Fibroblast of lung (primary cell): ENCODE measurements around the gene MAN1A1.

Source experiments
- CTCF ChIP-seq, 2 donors: IDR thresholded peaks in 1 of 2; conservative IDR thresholded peaks in 1 of 2; 1 replicate in 1 of 2; 2 replicates in 1 of 2; pipeline ENCODE4 v1.5.1; 2011 to 2012; ENCODE audit warnings: low read length in 2 of 2, control low read depth in 1 of 2, inconsistent platforms in 1 of 2, low read depth in 1 of 2, mild to moderate bottlenecking in 1 of 2
- EZH2 ChIP-seq: IDR thresholded peaks from 2 replicates; pipeline ENCODE4 v1.5.1; 2012; ENCODE audit warnings: low read length, control low read depth, mild to moderate bottlenecking; ENCODE audit errors: missing control alignments

- no peak for TF ChIP-seq CTCF (conservative IDR thresholded peaks at IDR 0.05 in 1 of 2, IDR thresholded peaks at IDR 0.05 in 1 of 2; ENCODE audit: low read depth in 1 of 2, low read length in 2 of 2)
- TF ChIP-seq EZH2, result no peak
Observed at GRCh38 chr6:119186490-119186889, 163.1 kb downstream of the MAN1A1 start.
